HG02678 (cell line): ENCODE data around the gene TES.

Experiments
- ATAC-seq: cut with Tn5 transposase; IDR thresholded peaks from one replicate; pipeline ENCODE4 v1.9.1; 2021; ENCODE audit warnings: mild to moderate bottlenecking, moderate library complexity; ENCODE audit not compliant: unreplicated experiment

The TES gene

GRCh38 chr7:116219288-116219687 lies 8.9 kb downstream of the TES start:
- ATAC-seq, result no peak

- no peak for ATAC-seq
Observed at GRCh38 chr7:116219834-116220233, 9.5 kb downstream of the TES start.

DNA sequence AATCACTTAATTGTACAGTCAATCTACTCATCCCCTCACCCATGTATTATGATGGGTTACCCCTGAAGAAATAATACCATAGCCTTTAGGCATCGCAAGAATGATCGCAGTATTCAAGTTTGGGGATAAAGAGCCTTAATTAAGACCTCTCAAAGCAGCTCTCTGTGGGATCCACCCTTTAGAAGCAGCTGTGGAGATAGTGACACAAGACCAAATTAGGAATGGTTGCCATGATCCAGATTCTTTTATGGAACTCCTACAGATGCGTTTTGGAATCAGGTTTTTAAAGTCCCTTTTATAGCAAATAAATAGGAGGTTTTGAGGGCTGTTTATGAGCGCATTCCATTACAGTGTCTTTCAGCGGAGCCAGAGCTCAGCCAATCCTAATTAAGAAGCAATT lies 12.2 kb downstream of the TES start:
- no peak for ATAC-seq

DNA sequence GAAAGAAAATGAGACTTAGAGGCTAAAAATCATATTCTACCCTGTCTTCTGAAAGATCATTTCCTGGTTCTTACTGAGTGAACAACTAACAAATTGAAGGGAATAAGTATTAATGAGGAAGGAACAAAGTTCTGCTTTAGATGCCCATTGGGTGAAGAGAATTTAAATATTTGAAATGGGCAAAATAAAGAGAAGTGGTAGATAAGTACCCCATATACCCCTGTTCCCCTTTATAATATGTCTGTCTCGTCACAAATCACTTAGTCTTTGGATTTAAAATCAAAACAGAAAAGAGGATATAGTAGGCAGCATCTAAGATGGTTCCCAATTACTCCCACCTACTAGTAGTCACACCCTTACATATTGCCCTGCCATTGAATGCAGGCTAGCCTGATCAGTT lies 13.2 kb downstream of the TES start:
- no peak for ATAC-seq

DNA sequence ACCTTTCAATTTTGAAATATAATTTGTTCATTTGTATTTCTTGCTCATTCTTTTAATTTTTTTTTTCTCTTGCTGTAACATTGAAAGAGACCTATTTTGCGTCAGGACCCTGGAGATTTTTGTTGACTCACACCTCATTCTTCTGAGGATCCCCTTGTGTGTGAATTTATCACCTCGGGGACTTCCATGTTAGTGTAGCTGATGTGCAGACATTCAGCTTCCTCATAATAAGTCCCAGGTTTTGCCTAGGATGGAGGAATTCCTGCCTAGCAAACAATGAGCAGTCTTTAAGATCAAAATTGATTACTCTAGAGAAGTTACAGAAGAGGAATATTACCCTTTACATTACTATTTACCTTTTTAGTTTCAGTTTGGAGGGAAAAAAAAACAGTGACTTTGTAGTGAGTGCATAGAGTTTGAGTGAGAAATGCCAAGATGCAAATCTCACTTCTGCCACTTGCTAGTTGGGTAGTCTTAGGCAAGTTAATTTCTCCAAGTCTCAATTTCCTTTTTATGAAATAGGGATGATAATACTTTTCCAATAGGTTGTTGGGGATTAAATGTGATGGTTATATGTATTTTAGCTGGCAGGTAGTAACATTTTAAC lies 14.3 kb downstream of the TES start:
- peak; percentile 62 for ATAC-seq

DNA sequence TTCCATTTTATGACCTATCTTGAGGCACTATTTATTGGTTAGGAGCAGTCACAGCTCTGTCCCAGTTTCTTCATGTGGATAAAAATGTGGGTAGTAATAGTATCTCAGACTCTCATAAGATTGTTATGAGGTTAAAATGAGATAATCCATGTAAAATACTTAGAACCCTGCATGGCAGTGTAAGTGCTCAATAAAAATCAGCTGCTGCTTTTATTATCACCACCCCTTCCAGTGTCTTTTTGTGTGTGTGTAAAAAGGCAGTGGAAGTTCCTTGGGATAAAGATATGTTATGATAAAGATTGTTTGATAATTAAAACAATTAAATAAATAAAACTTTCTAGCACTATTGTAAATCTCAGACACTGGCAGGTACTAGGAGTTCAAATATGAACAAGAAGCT lies 15.5 kb downstream of the TES start:
- ATAC-seq, result no peak

DNA sequence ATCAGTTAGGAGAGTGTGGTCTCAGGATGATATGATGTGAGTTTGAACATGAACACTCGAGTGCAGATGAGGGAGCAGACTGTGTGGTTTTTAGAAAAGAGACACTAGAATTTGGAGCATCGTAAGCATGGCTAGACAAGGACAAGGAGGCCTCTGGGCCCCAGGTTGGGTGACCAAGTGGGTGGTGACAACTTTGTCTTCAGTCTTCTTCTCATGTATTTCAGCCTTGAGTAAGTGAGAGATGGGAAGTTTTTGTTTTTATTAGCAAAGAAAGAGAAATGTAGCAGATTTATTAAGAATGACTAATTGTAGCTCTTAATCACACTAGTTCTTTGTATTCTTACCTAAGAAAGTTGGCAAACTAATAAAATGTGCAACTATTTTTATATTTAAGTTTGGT lies 16.3 kb downstream of the TES start:
- no peak for ATAC-seq

DNA sequence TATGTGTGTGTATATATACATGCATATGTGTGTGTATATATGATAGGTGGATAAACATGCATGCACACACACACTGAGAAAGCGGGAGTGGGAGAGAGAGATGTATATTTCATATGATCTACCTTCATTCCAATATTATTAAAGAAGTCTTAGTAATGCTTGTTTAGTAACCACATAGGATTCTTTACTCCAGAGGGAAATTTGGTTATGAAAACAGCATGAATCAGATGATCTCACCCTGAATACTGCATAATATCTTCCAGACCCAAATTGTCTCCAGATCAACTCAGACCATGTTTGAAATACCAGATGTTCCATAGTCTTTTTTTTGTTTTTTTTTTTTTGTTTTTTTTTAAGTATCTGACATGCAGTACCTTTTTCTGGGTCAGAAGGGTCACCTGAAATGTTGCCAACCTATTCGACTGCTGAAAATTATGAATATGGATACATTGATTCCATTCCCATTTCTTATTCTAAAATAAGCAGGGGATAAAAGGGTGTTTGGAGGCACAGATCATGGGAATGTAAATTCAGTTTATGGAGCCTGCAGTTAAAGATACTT lies 17.4 kb downstream of the TES start:
- ATAC-seq, result no peak

GRCh38 chr7:116228241-116228640 lies 17.9 kb downstream of the TES start:
- ATAC-seq, result no peak

DNA sequence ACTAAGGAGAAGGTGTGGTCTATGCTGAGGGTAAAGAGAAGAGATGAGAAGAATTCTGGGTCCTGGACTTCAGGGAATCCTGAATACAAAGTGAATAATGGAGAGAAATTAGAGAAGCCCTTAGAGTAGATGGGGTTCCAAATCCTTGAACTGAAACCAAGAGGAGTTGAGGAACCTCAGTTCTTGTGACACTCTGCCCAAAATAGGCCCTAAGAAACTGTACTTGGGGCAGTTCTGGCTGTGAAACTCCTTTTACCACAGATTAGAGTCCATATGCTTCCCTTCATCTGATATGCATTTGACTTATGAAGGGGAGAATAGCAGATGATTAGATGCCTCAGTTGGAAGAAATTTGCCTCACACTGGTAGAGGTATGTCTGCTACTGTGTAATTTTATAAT lies 19.0 kb downstream of the TES start:
- ATAC-seq, result peak; percentile 45

DNA sequence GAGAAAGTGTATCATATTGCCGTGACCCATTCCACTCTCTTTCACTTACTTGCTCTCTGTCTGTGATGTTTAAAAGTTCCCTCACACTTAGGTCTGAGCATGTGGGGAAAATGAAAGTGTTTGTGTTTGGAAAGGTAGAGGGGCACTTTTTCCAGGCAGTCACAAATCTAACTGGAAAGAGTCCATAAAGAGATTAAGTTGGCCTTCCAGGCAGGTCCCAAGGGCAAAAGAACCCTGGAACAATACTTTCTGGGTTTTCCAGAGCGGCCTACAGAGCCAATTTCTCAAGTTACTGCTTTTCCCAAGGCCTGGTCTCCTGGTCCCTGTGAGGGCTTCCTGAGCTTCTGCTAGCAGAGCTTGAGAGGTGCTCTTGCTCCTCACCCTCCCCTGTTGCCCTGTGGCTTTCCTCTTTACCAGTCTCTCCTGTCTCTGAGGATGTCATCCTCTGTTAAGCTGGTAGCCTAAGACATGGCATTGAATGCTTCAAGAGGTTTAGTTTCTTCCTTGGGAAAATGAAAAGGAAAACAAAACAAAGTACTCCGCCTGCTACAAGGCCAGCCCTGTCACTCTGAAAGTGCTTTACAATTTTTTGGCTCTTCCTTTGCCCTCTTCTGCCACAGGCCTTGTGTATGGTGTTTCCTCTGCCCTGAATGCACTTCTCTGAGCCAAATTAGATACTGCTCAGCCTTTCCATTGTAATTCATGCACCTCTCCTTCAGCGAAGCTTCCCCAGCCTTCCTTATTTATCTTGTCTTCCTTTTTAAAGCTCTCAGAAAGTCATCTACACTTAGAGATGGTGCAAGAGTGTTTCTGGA lies 20.1 kb downstream of the TES start:
- no peak for ATAC-seq

GRCh38 chr7:116231543-116231942 lies 21.2 kb downstream of the TES start:
- ATAC-seq, result no peak

DNA sequence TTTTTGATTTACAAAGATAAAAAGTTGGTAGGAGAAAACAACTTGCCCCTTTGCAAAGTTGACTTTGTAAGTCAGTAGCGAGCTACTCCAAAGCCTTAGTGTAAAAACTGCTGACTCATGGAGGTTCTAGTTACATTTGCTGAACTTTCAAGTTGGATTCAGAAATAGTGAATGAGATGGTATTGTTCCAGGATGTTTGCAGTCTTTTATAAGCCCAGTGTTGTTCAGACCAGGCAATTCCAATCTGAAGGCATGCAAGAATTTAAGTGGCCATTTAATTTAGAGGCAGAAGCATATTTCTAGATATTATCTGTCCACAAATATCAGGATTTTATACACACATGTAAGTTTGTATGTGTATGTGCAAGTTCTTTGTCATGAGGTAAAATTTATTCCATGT lies 21.6 kb downstream of the TES start:
- no peak for ATAC-seq

DNA sequence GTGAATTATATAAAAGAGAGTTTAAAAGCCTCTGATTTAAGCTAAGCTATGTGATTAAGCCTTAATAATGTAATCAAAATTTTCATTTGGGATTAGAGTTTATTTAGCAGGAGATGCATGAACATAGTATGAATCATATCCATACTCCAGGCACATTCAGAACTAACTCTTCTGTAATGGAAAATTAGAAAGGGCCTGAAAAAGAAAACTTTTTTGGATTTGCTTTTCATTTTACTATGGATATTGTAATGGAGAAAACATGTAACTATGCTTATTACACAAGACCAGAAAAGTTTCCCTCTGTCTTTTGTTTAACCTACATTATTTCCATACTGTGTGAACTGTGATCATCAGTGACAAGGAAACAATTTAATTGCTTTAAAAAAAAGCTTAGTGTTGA lies 22.0 kb downstream of the TES start:
- no peak for ATAC-seq

GRCh38 chr7:116232920-116233319 lies 22.6 kb downstream of the TES start:
- ATAC-seq, result no peak

GRCh38 chr7:116234517-116235200 lies 24.3 kb downstream of the TES start:
- no peak for ATAC-seq

DNA sequence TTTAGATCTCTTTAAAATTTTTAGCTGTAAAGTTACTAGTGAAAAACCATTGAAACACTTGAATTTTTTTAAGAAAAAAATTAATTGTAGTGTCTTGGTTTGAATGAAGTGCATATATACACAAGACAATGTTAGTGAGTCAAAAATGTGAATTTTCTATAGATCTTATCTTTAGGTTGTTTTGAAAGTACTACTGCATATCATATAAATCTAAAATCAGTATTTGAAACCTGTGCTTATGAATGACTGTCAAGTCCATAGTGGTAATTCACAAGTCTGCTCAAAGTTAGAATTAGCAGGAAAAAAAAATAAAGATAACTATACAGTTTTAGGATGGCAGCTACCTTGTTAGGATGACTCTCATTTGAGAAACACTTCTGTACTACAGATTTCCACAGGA lies 25.0 kb downstream of the TES start:
- ATAC-seq, result no peak

DNA sequence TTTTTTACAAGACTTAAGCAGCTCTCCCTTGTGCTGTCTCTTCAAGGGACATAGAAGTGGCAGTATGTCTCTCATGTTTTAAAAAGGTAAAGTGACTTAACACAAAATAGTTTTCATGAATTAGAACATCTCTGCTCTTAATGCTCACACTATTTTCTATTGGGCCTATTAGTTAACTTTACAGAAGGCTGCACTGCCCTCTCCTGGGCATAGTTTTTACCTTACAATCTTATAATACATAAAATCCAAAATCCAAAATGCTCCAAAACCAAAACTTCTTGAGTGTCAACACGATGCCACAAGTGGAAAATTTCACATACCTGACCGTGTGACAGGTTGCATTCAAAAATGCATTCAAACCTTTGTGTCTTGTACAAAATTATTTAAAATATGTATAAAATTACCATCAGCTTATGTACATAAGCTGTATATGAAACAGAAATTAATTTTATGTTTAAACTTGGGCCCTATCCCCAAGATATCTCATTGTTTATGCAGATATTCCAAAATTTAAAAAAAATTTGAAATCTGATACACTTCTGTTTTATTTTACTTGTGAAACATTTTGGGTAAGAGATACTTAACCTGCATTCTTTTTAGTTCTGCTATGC lies 25.8 kb downstream of the TES start:
- ATAC-seq, result peak; percentile 69

- no peak for ATAC-seq
Observed at GRCh38 chr7:116239020-116239419, 28.7 kb downstream of the TES start.

DNA sequence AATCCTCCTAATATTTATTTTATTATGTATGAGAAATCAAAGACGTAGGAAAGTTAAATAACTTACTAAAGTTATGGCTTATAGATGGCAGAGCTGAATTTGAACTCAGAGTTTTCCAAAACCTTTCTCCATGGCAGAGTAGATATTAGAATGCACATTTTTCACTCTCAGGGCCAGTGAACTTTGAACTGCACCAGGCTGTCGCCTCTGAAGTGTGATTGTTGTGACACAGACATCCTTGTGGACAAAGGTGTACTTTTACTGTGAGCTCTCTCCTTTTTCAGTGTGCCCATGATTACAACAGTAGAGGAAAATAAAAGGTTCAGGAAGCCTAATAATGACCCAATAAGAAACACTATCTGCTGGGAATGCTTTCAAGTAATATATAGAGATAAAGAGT lies 29.1 kb downstream of the TES start:
- ATAC-seq, result no peak

DNA sequence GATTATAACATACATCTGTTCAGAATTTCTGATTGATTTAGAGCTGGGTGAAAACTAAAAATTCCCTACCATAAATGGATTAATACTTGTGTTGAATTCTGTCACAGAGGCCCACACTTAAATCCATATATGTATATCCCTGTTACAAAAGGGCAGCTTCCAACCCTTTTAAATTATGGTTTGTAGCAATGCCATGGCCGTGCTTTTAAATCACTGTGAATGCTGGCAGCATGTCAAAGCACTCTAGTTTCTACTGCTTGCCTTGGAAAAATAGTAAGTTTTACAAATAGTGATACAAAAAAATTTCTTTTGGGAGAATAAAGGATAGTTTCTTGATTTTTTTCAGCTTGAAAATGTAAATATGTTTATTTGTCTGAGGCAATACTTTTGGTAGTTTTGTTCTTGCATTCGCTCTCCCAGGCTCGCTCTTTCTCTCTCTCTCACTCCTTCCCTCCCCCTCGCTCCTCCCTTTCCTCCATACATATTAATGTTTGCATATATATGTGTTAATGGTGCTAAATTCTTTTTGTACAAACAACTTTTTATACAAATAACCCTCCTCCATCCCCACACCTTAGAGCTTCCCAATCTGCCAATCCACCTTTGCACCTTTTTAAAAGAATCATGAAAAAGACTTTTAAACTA lies 29.8 kb downstream of the TES start:
- ATAC-seq, result no peak
